GM19467 (cell line): Measurements from ENCODE around the gene DIP2C.
"Not testable (repeated sequence)": the region's sequence is repeated elsewhere in the genome, so short reads cannot be mapped to it uniquely, and the experiment has no call there.

Experiments used
- ATAC-seq: cut with Tn5 transposase; IDR thresholded peaks from one replicate; pipeline ENCODE4 v1.9.1; 2021; ENCODE audit warnings: mild to moderate bottlenecking, moderate library complexity; ENCODE audit not compliant: unreplicated experiment

DIP2C gene

DNA sequence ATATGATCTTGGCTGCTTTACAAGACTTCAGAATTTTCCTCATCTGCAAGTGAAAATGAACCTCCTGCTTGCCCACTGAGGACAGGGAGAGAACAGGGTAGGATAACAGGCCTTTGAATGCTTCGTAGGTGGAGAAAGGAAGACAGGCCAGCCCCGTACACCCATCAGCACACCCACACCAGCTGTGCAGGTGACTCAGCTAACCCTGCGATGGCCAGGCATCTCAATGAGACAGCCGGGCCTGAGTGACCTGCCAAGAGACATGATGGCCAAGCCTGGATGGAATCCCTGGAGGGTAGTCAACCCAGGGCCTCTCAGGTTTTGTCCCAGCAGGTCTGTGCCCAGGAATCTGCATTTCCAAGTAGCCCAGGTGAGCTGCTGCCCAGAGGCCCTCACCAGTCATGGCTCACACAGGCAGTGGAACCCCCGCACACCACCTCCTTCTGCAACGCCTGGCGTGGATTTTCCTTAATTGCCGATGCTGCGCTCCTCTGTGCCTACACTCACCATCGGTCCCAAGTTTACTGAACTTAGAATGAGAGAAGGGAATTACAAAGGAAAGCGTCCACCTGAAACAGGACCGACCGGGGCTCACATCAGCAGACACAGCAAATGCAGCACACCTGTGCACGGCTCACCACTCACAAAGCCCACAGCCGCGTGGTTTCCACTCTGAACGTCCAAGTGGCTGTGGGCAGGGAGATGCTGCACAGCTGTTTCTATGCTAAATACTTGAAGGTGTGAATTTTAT is 163.7 kb downstream of the DIP2C start:
- ATAC-seq, result no peak

DNA sequence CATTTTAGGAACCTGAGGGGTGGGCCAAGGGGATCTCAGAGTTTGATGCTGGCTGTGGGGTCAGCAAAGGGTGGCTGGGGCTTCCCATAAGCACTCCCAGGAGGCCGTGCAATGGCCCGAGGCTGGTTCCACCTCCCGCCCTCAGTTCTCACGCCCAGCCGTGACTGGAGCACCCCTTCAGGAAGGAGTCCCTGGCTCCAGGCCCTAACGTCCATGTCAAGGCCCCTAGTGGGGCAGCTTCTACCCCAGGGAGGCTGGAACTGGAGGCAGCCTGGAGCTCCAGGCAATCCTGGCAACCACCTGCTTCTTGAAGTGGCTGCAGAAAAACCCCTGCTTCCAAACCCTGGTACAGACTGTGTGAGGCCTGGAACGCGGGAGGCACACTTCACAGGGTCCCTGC is 165.5 kb downstream of the DIP2C start:
- ATAC-seq, result no peak

DNA sequence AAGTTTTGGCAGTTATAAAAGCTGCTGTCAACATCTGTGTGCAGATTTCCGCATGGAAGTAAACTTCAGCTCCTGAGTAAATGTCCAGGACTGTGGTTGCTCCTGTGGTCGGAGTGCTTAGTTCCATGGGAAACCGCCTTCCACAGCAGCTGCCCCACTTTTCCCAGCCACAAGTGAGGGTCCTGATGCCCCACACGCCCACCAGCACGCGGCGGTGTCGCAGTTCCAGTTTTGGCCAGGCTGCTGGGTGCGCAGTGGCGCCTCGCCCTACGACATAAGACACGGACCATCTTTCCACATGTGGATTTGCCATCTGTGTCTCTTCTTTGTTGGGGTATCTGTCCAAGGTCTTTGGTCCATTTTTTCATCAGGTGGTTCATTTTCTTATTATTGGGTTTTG is 167.1 kb downstream of the DIP2C start:
- no peak for ATAC-seq

DNA sequence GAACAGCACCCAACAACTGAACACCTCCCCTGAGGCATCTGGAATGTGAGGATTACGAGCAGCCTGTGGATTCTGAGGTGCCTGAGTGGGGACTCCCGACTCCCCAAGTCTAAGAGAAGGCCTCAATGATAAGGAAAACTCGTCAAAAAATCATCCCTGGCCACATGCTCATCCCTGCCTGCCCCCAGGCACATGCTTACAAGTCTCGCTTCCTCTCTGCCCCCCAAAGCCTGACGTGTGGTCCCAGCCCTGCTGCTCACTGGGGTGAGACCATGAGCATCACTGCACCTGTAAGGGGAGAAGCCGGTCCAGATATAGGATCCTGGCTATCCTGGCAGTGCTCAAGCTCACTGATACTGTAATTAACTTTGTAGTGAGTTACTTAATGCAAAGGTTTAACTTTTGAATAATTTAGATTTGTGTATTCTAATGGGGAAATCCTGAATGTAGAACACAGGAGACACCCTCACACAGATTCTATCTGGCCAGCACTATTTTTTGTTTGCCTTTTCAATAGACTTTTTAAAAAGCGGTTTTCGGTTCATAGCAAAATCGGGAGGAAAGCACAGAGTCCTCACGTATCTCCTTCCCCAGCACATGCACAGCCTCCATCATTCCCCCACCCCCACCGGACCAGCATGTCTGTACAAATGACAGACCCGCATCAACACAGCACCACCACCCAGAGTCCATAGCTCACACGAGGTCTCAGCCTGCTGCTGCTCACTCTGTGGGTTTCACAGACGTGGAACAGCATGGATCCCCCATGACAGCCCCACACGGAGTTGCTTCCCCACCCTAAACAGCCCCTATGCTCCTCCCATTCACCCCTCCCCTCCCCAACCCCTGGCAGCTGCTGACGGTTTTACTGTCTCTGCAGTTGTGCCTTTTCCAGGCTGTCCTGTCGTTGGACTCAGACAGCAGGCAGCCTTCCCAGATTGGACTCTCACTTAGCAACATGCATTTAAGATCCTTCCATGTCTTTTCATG is 167.9 kb downstream of the DIP2C start:
- no peak for ATAC-seq

DNA sequence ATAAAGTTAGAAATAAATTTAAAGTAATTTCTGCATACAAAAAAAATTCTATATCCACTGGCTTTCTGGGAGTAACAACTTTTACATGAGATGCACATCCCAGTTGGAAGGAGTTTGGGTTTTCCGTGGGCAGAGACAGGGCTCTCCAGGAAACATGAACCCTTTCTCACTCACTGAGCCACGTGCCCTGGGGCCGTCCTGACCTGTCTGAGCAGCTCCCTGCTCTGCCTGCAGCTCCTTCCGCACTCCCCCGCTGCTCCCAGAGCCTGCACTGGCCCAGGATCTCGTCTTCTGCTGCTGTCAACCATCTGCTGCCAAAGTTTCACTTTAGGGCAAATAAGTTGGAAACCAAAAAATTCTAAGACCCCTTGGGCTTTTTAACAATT is 169.1 kb downstream of the DIP2C start:
- no peak for ATAC-seq

DNA sequence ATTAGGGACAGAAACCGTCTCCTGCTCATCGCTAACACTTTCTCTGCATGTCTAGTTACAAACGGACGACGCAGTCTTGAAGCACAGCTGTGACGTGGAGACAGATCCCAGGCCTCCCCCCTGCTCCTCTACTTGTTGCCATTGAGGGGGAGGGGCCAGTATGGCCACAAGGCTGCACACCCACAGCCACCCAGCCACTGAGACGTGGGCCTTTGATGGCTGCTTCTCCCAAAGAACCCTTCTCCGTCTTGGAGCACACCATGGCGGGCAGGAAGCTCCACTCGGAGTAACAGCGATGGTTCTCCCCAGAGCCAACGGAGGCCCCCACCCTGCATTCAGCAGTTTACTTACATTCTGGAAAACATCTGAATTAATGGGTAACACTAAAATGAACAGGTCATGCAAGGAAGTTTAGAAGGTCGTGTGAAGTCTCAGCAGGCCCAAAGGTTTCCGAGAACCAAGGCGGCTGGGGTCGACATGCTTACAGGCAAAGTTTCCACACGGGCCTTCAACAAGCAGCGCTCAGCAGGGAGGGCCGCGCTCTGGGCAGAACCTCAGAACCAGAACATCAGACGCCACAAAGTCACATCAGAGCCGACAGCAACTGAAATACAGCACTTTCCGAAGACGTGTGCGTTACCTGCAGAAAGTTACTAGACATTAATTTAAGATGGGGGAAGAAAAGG is 169.6 kb downstream of the DIP2C start:
- no peak for ATAC-seq

DNA sequence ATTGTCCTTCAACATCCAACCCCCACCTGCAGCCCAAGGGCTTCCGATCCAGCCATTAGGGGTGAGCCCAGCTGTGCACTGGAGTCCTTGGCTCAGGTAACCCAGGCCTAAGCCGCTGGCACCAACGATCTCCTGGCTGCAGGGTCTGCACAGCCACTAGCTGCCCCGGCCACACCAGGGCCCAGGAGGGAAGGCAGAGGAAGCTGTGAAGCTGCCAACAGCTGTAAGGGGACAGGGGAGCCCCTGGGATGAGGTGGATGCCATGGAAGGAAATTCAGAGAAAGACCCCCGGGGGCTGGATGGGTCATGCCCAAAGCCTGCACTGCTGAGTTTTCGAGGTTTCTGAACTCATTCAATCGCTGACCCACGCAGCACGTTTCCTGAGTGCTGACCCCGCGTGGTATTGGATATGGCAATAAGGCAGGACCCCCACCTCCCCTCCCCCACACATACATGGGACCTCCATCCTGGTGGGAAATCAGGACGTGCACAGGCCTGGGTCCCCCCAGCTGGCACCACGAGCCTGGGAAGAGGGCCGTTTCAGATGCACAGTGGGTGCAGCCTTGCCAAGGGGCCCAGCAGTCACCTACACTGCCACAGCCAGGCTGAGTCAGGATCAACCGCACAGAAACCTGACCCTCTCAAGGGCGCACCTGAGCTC is 170.3 kb downstream of the DIP2C start:
- no peak for ATAC-seq

DNA sequence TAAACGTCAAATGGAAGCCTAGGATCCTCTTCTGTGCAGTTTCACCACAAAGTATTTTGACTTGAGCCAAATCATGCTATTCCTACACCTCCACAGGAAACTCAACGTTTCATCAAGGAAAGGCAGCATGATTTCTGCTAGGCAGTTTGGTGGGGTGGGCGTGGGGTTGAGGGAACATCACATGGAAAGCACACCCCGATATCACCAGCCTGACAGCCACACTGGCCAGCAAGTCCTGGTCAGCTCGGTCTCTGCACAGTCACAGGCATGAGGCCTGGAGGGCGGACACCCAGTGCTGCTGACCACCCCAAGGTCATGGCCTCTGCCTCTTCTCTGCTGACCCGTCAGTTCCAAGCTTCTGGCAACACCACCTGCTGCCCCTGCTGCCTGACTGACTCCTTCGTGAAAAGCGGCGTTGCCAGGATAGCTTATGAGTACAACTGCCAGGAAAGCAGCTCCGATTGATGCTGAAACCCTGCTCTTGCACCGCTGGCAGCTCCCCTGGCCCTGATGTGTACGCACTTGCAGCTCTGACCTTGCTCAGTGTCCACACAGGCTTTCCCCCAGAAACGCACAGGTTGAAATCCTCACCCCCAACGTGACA is 171.5 kb downstream of the DIP2C start:
- ATAC-seq, result no peak

DNA sequence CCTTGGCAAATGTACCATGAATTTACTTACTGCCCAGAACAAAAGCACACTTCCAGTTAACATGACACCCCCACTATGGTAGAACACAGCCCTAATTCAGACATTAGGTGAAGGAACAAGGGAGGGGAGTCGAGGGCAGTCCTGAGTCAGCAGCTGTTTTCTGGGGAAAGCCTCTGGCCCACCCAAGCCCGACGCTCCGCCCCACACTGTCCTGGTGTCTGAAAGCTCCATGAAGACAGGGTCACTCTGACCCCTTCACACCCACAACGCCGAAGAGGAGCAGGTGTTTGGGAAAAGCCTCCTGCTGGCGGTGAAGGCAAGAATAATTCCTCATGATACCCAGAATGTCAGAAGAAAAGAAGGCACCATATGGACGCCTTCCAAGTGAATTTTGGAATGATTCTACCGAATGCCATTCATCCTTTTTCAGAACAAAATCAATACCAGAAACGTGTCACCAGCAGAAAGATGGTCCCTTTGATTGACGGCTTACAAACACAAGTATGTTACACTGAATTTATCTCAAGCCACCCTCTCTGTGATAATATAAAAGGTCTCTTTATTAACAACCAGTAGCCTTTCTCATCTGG is 172.1 kb downstream of the DIP2C start:
- ATAC-seq, result no peak

DNA sequence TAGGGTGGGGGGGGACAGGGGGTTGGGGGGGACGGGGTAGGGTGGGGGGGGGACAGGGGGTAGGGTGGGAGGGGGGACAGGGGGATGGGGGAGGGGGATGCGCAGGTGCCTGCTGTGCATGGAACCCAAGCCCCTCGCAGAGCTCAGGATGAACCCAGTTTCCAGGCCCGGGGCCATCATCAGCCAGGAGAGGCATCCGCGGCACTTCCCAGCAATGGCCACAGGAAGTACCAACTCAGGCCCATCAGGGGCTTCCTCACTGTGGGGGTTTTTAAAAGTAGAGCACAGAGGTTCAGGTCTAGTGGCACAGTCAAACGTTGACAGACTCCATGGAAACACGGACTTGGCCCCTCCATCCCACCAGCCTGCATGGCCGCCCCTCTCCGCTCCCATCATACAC is 172.7 kb downstream of the DIP2C start:
- no peak for ATAC-seq

DNA sequence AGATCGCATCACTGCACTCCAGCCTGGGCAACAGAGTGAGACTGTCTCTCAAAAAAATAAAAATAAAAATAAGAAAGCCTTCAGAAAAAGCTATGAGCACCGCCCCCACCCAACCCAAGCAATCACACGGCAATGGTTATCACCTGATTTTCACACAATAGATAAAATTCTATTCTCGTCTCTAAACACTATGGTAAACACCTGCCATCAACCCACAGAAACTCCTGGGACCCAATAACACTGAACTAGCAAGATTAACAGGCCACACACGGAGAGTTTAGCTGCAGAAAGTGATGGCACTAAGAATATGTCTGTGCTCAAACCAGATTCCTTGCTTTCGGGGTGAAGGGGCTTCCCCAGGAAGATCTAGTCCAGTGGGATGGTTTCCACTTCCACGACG is 173.8 kb downstream of the DIP2C start:
- no peak for ATAC-seq

DNA sequence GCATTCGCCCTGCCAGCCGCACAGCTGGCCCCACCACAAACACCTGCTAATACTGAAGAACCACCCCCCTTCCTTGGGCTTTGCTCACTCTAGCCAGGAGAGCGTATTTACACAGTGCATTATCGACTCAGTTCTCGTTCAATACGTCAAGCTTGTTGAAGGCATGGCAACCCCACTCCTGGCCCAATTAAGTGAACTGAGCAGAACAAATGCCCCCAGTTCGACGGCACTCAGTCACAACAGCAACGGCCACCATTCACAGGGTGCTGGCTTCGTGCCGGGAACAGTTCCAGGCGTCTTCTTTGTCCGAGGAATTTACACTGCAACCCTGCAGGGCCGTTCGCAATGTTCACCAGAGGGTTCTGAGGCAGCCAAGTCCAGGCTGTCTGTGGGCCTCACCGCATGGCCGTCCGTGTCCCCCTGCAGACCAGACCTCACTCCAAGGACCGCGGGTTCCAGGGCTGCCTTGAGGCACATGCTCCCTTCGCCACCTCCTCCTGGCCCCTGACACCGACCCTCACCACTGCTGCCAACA is 175.3 kb downstream of the DIP2C start:
- no peak for ATAC-seq

DNA sequence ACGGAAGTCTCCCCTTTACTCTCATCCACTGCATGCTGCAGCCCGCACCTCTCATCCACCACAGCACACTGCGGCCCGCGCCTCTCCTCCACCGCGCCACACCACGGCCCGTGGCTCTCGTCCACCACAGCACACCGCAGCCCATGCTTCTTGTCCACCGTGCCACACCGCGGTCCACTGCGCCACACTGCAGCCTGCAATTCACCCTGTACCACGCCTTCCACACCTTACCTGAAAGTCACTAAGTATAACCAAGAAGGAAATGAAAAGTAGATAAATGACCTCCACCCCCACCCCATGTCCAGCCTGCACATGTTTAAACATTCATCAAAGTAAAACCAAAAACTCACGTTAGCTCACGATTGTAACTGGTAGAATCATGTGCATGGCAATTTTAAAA is 176.1 kb downstream of the DIP2C start:
- ATAC-seq, result no peak

DNA sequence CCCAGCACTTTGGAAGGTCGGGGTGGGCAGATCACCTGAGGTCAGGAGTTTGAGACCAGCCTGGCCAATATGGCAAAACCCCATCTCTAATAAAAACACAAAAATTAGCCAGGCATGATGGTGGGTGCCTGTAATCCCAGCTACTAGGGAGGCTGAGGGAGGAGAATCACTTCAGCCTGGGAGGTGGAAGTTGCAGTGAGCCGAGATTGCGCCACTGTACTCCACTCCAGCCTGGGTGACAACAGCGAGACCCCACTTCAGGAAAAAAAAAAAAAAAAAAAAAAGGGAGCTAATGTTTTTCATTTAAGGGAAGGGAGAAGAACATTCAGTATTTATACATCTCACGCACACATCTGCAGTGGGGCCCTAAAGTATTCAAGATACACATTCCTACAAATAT is 176.8 kb downstream of the DIP2C start:
- ATAC-seq, result not testable (repeated sequence)

DNA sequence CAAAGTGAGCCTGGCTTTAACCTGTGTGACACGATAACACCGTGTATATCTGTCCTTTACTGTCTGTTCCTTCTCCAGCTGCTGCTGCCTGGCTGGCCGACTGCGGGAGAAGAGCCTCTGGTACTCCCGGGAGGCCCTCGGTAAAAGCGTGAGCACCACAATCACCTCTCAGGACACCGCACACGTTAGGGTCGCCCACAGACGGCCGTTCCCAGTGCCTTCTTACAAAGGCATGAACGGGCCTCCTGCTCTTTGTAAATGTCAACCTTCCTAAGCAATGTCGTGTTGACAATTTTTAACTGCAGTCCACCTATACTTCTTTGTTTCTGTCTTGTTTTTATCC is 177.6 kb downstream of the DIP2C start:
- no peak for ATAC-seq

DNA sequence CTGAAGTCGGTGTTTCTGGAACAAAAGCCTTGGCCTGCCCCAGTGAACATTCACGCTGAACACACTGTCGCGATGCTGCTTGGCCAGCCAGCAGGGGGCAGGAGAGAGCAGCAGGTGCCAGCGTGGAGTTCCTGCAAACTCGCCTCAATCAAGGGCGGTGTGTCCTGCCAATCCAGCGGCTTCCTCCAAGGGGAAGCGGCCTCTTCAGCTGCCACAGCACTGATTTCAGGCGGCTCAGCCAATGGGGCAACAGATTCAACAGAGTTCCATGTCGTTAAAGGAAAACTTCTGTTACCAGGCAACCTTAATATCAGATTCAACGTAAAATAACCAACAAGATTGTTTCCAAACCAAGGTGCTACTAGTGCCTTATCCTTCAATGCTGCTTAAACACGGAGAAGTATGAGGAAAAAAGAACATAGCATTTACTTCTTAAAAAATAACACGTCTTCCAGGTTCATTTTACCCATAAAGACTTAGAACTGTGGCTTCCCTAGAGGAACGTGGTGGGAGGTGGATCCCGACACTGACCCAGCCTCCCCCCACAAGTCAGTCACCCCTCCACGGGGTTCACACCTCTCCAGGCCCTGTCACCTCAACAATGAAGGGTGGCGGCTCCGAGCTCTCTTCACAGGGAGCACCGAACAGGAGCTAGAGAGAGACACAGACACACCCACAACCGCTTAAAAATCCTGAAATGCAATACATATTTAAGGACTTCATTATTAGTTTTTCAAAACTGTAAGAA is 178.2 kb downstream of the DIP2C start:
- no peak for ATAC-seq

DNA sequence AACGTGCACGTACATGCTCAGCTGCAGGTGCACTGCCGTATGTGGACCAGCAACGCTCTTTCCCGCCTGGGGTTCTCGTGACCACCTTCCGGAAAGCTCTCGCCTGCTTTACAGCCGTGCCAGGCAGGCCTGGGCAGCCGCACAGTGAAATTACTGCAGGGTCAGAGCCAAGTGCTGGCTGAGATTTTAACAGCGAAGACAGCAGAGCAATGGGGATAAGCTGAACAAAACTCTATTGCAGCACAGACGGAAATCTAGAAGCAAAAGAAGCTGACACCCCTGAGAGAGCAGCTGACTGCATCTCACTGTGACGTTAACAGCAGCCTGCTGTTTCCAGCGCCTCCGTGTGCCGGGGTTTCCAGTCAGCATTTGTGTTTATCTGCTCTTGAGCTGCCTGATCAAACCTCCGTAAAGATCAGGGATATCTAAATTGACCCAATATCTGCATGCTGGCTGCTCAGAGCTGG is 179.0 kb downstream of the DIP2C start:
- ATAC-seq, result no peak

DNA sequence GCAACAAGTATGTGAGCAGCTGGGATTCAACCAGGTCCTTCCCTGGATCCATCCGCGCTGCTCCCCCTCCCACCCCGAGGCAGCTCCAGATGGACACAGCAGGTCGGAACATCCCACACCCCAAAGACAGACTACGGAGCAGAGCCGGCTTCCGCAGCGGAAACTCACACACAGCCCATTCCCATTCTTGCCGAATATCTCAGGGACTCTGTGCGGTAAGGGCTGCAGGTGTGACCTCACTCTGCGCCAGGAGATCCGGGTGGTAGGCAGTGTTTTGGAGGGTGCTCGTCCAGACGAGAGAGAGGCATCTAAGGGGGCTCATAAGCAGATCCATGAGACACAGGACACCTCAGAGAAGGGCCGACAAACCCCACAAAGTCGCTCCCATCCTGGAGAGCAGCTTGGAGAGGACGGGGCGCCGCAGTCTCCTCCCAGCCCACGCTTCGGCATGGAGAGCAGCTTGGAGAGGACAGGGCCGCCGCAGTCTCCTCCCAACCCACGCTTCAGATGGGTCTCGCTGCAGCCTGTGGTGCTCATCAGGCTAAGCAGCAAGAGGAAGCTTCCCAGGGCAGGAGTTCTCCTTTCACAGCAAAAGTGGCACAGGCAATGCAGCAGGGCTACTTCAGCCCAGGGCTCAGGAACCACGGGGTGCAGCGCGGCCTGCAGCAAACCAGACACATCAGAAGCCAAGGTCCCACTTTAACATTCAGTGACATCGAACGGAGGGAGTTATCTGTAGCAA is 179.9 kb downstream of the DIP2C start:
- no peak for ATAC-seq

DNA sequence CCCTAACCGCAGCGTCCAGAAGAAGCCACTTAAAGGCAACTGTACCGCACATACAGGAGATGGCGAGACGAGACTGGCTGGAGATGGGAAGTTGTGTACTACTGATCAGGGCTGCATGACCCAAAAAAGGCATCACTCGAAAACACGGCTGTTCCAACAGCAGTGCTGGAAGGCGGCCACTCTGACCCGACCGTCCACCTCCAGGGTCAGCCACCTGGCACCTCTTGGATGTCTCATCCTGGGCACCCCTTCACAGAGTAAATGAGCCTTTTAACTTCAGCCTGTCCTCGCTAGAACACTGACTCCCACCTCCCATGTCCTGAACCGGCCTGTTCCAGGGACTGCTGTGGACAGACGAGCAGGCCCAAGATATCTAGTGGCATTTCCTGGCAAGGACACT is 180.7 kb downstream of the DIP2C start:
- ATAC-seq, result no peak
